Stimulated activated CD8-positive, alpha-beta memory T cell treated with anti-CD3 and anti-CD28 coated beads, Interleukin-4, amount 100 ng/mL, for 48 hours (primary cell): Measurements from ENCODE around the gene CNNM1.

Experiments
- DNase-seq: peaks from one replicate; pipeline ENCODE4 v3.0.0-alpha.2; 2020

CNNM1 gene

GRCh38 chr10:99424656-99425055, 95.5 kb downstream of the CNNM1 start:
- no peak for DNase-seq

- DNase-seq, result no peak
Measured at GRCh38 chr10:99425204-99425603, 96.0 kb downstream of the CNNM1 start.

GRCh38 chr10:99426689-99427088, 97.5 kb downstream of the CNNM1 start:
- no peak for DNase-seq

- DNase-seq, result no peak
Measured at GRCh38 chr10:99427566-99428190, 98.5 kb downstream of the CNNM1 start.

GRCh38 chr10:99429517-99430095, 100.5 kb downstream of the CNNM1 start:
- DNase-seq, result no peak

- no peak for DNase-seq
Measured at GRCh38 chr10:99430116-99430450, 100.9 kb downstream of the CNNM1 start.

GRCh38 chr10:99430451-99431189, 101.5 kb downstream of the CNNM1 start, which contains the start of gene GOT1:
GOT1 (minus strand) TSS chr10:99430624; CDS start chr10:99430565, 59 bp downstream.
- DNase-seq, result peak; percentile 95

- no peak for DNase-seq
Measured at GRCh38 chr10:99431190-99431760, 102.1 kb downstream of the CNNM1 start.

- DNase-seq, result no peak
Measured at GRCh38 chr10:99432047-99432446, 102.9 kb downstream of the CNNM1 start.

- DNase-seq, result no peak
Measured at GRCh38 chr10:99432881-99433280, 103.7 kb downstream of the CNNM1 start.

- DNase-seq, result no peak
Measured at GRCh38 chr10:99433378-99434020, 104.3 kb downstream of the CNNM1 start.

GRCh38 chr10:99435986-99436638, 107.0 kb downstream of the CNNM1 start:
- no peak for DNase-seq

GRCh38 chr10:99438890-99439289, 109.7 kb downstream of the CNNM1 start:
- no peak for DNase-seq

GRCh38 chr10:99442394-99442793, 113.2 kb downstream of the CNNM1 start:
- DNase-seq, result no peak

GRCh38 chr10:99443500-99443899, 114.3 kb downstream of the CNNM1 start:
- DNase-seq, result no peak
